Skeletal muscle tissue (tissue), 4 donors: ENCODE results near the gene CHST13. TPM values are rescaled to one million over a fixed set of nuclear protein-coding genes. Genes with fewer than 3 reads are reported as not detected.

Experiments used
- H3K27ac ChIP-seq: one replicate; pipeline ENCODE4 v1.7.0; 2013; ENCODE audit warnings: mild to moderate bottlenecking, low read depth, low read length, inconsistent platforms
- H3K27me3 ChIP-seq, 3 donors: one replicate each; pipeline ENCODE4 v1.7.0; 2013; ENCODE audit warnings: low read length in 3 of 3; ENCODE audit not compliant: control insufficient read depth in 3 of 3, insufficient read depth in 3 of 3
- H3K36me3 ChIP-seq, 3 donors: one replicate each; pipeline ENCODE4 v1.7.0; 2013; ENCODE audit warnings: low read length in 3 of 3; ENCODE audit not compliant: control insufficient read depth in 3 of 3, insufficient read depth in 3 of 3
- H3K4me1 ChIP-seq, 3 donors: one replicate each; pipeline ENCODE4 v1.7.0; 2013; ENCODE audit warnings: low read length in 3 of 3, mild to moderate bottlenecking in 3 of 3; ENCODE audit not compliant: control insufficient read depth in 3 of 3, insufficient read depth in 3 of 3
- H3K4me3 ChIP-seq, 3 donors: one replicate each; pipeline ENCODE4 v1.7.0; 2013; ENCODE audit warnings: low read length in 3 of 3
- H3K9ac ChIP-seq, 3 donors: one replicate each; pipeline ENCODE4 v1.7.0; 2013; ENCODE audit warnings: low read length in 3 of 3, mild to moderate bottlenecking in 3 of 3, moderate library complexity in 2 of 3, low read depth in 1 of 3
- H3K9me3 ChIP-seq, 3 donors: one replicate each; pipeline ENCODE4 v1.7.0; 2013; ENCODE audit warnings: low read length in 3 of 3; ENCODE audit not compliant: control insufficient read depth in 3 of 3
- total RNA-seq: library from RNA; depleted of rRNA; stranded (reverse); fragments of >200 nt; gene quantifications from one replicate; pipeline ENCODE4 v1.2.3, GENCODE V29; 2014
- donor health status: Osteomylitis.

Gene CHST13
- total RNA-seq, 1 donor from 2014 or later = not detected

DNA sequence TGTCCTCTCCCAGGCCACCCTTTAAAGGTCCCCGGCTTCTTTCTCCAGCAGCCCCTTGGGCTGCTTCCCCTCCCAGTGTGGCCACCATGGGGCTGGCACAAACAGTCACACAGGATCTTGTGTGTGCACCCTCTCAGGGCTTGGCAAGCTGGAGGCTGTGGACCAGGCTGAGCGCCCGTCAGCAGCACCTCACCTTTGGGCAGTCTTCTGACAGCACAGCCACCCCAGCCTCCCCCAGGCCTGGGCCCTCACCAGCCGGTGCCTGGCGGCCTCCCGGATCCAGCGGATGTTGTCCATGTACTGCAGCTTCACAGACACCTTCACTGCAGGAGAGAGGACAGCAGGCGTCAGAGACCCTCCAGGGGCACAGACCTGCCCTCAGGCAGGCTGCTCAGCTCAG lies 28.2 kb upstream of the CHST13 start:
- H3K36me3 ChIP-seq = no peaks in the 10 kb centered on the region
- no peak overlapping the region for H3K27ac ChIP-seq
- H3K9me3 ChIP-seq = no peaks in the 10 kb centered on the region
- peaks cover 0 to 2% (median 0%) of the 10 kb centered on the region in 3 donors for H3K27me3 ChIP-seq
- peaks cover 5 to 9% (median 8%) of the 10 kb centered on the region in 3 donors for H3K4me1 ChIP-seq
- H3K9ac ChIP-seq = no peak overlapping the region
- no peak overlapping the region for H3K4me3 ChIP-seq

DNA sequence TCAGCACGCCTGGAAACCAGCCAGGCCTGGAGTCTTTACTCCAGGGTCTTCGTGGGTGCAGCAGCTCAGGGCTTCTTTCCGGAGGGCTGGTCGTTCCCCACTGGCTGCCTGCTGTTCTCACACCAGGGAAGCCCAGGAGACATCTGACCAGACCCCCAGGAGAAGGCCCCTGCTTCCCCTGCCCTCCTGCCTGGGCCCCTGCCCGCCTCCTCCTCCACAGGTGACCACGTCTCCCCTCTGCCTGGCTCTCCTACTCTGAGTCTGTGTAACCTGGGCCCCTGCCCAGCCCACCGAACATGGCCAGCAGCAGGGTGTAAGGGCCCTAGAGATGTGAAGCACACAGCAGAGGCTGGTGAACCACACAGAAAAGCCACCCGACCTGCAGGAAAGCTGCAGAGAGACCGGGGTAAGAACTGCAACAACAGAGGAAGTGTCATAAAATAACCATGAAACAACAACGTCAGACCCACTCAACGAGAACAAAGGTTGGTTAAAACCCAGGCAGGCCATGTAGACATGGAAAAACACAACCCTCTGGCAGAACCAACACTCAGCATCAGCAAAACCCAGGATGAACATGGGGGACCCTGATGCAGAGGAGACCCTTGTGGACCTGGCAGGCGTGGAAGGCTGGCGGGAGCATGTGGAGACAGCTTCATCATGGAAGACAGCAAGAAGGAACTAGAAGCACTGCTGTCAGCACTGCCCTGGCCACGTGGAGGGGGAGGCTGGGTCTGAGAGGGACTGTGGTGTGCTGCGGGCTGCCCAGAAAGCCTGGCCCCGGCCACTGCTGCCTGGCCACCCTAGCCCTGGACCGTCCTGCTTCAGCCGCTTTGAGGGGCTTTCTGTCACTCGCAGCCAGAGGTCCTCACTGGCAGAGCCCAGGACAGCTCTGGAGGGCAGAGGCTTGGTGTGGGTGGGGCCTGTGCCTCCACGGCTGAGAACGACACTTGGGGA lies 26.8 kb upstream of the CHST13 start:
- Histone ChIP-seq H3K27me3 (peaks cover 0 to 2% (median 0%) of the 10 kb centered on the region in 3 donors), H3K4me1 (no peaks in the 10 kb centered on the region), H3K9me3 (no peaks in the 10 kb centered on the region), H3K4me3 (no peak overlapping the region), H3K36me3 (no peaks in the 10 kb centered on the region), H3K9ac (no peak overlapping the region), H3K27ac (no peak overlapping the region)

DNA sequence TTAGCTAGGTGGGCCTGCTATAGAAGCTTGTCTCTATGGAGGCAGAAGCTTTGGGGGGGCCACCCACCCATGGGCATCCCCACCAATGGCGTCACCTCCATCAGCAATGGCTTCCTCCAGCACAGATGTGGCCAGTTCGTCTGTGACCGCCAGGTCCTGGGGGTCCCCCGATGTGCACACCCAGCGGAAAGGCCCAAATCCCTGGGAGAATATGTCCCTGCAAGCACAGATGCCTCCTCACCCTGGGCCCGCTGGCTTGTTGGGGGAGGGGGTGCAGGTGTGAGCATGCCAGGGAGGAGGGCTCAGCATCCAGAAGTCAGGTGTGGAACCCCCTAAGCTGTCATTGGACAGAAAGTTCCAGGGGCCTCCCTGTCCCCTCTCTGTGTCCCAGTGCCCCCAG lies 26.0 kb upstream of the CHST13 start:
- no peak overlapping the region for H3K27ac ChIP-seq
- no peak overlapping the region for H3K9ac ChIP-seq

DNA sequence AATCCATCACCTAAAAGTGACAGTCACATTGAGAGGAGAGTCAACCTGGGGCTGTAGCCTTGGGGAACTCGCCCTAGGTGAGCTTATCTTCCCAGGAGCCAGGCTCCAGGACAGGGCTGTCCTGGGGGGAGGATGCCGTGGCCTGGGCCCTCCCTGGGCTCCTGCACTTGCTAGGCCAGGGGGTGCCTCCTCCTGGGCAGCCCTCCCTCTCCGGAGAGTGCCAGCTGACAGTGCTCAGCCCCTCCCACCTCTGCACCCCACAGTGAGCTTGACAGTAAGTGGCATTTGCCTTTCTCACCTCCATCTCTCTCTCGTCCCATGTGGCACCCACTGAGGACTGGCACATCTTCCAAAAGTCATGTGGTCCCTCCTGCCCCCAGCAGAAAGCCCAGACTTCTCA lies 25.5 kb upstream of the CHST13 start:
- no peaks in the 10 kb centered on the region for H3K36me3 ChIP-seq
- H3K4me3 ChIP-seq = no peak overlapping the region
- H3K27ac ChIP-seq = no peak overlapping the region
- no peaks in the 10 kb centered on the region for H3K27me3 ChIP-seq
- no peak overlapping the region for H3K9ac ChIP-seq
- H3K9me3 ChIP-seq = no peaks in the 10 kb centered on the region
- H3K4me1 ChIP-seq = no peaks in the 10 kb centered on the region

More for the DNA sequence above, 26.0 kb upstream of the CHST13 start:
- Histone ChIP-seq H3K36me3 (no peaks in the 10 kb centered on the region), H3K4me3 (no peak overlapping the region), H3K9me3 (no peaks in the 10 kb centered on the region), H3K4me1 (no peaks in the 10 kb centered on the region), H3K27me3 (no peaks in the 10 kb centered on the region)

DNA sequence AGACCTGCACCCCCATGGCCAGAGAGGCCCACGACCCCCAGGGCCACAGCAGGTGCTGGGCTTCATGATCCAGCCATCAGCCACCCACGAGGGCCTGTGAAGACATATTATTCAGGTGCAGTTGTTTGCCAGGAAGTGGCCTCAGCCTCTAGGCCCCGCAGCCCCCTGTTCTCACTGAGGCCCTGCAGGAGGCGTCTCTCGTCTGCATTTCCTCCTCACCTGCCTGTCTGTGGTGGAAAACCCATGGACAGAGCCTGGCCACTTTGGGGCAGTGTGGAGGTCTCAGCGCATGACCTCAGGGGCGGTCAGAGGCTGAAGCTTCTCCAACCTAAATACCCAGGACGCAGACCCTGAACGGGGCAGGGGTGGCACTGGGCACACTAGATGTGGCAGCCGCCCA lies 25.0 kb upstream of the CHST13 start:
- H3K27ac ChIP-seq = no peak overlapping the region
- peaks cover 0 to 4% (median 0%) of the 10 kb centered on the region in 3 donors for H3K27me3 ChIP-seq
- no peaks in the 10 kb centered on the region for H3K9me3 ChIP-seq
- no peak overlapping the region for H3K9ac ChIP-seq
- H3K36me3 ChIP-seq = no peaks in the 10 kb centered on the region
- H3K4me3 ChIP-seq = no peak overlapping the region
- no peaks in the 10 kb centered on the region for H3K4me1 ChIP-seq

DNA sequence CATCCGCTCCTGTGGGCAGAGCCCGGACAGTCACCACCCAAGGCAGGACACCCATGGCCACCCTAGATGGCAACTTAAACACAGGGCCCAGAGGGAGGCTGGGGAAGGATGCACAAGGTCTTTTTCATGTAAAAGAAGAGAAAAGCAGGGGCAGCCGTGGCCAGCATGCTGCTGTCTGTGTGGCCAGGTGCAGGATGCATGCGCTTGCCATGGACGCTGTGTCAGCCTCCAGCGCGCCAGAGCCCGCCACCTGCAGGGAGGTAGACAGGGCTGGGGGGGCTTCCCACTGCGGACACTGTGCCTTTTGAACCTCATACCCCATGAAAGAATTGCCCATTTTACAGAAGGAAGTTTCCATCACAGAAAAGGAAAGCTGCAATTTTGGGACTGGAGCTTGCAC lies 24.6 kb upstream of the CHST13 start:
- Histone ChIP-seq H3K36me3 (no peaks in the 10 kb centered on the region), H3K4me3 (no peak overlapping the region), H3K9me3 (no peaks in the 10 kb centered on the region), H3K27ac (no peak overlapping the region), H3K4me1 (no peaks in the 10 kb centered on the region), H3K9ac (no peak overlapping the region), H3K27me3 (peaks cover 0 to 5% (median 0%) of the 10 kb centered on the region in 3 donors)

DNA sequence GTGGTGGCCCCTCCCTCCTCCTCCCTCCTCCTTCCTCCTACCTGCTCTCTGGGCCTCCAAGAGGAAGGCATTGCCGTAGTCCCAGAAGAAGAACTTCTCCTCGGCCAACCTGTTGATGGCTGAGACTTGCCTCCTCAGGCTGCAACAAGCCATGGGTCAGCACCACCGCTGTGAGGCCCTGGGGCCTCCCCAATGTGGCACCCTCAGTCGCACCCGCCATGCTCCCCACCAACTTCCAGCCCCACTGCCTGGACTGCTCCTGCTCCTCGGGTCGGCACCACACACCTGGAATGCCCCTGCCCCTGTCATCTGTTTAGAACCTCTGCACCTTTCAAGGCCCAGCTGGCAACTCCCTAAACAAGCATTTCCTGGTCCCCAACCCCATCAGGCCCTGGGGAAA lies 23.9 kb upstream of the CHST13 start:
- H3K36me3 ChIP-seq = no peaks in the 10 kb centered on the region
- no peak overlapping the region for H3K9ac ChIP-seq
- no peak overlapping the region for H3K27ac ChIP-seq
- H3K4me1 ChIP-seq = no peaks in the 10 kb centered on the region
- peaks cover 0 to 7% (median 0%) of the 10 kb centered on the region in 3 donors for H3K27me3 ChIP-seq
- H3K4me3 ChIP-seq = no peak overlapping the region
- no peaks in the 10 kb centered on the region for H3K9me3 ChIP-seq

DNA sequence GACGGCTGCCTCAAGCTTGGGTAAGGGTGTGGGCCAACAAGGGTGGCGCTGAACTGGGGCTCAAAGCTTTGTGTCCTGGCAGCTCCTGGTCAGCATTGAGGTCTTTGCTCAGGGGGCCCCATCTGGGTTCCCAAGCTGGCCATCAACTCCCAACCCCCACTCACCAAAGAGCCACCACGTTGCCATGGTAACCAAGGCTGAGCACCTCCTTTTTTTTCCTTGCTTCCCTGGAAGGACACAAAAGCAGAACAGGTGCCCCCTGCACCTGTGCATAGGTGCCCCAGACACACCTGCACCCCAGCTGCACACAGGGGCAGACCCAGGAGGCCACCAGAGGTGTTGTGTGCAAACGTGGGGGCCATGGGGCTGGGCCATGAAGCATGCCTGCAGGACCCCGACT lies 22.9 kb upstream of the CHST13 start:
- H3K9me3 ChIP-seq = no peaks in the 10 kb centered on the region
- no peaks in the 10 kb centered on the region for H3K36me3 ChIP-seq
- H3K4me1 ChIP-seq = no peaks in the 10 kb centered on the region
- no peak overlapping the region for H3K9ac ChIP-seq
- H3K27ac ChIP-seq = no peak overlapping the region
- H3K27me3 ChIP-seq = peaks cover 0 to 9% (median 0%) of the 10 kb centered on the region in 3 donors
- H3K4me3 ChIP-seq = no peak overlapping the region

DNA sequence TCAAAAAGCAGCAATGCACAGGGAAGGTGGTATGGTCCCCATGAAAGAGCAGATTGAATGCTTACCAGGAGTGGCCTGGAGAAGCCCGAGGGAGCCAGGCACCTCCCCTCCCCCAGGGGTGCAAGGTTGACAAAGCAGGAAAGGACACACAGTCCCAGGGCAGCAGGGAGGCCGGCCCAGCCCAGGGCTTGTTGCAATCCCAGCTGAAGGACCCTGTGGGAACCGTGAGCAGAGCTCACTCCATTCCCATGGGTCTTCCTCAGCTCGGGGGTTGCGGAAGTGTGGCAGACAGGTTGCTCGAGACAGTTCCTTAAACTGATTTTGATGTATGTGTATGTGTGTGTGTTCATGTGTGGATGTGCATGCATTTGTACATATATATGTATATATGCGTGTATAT lies 22.2 kb upstream of the CHST13 start:
- Histone ChIP-seq H3K4me1 (no peaks in the 10 kb centered on the region), H3K4me3 (no peak overlapping the region), H3K27ac (no peak overlapping the region), H3K27me3 (peaks cover 0 to 9% (median 0%) of the 10 kb centered on the region in 3 donors), H3K36me3 (no peaks in the 10 kb centered on the region), H3K9ac (no peak overlapping the region), H3K9me3 (no peaks in the 10 kb centered on the region)

DNA sequence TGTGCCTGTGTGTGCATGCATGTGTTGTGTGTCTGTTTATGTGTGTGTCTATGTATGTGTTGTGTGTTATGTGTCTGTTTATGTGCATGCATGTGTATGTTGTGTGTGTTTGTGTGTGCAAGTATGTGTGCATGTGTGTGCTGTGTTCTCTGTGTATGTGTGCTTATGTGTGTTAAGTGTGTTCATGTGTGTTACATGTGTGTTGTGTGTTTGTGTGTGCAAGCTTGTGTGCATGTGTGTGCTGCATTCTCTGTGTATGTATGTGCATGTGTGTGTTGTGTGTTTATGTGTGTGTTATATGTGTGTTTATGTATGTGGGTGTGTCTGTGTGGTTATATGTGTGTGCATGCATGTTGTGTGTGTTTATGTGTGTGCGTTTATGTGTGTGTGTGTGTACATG lies 21.3 kb upstream of the CHST13 start:
- Histone ChIP-seq H3K27ac (no peak overlapping the region), H3K9ac (no peak overlapping the region), H3K27me3 (peaks cover 0 to 9% (median 0%) of the 10 kb centered on the region in 3 donors), H3K9me3 (no peaks in the 10 kb centered on the region), H3K36me3 (no peaks in the 10 kb centered on the region), H3K4me1 (no peaks in the 10 kb centered on the region), H3K4me3 (no peak overlapping the region)
